ENCODE measurements around the gene MAPK8IP2. TPM values are rescaled to one million over a fixed set of nuclear protein-coding genes. Genes with fewer than 3 reads are reported as not detected.

The MAPK8IP2 gene
- total and polyA plus RNA-seq, 2 donors, result 0.33 to 0.96 TPM

- H3K27ac ChIP-seq (ENCODE audit: low read depth in 1 of 2, low read length in 1 of 2), result peak overlapping the region; percentile 90 to 94
- WGBS, result 2% methylated on average over 25 of the region's 25 CpGs
These were observed 20.2 kb downstream of the MAPK8IP2 start for GRCh38 chr22:50620593-50621355.

GRCh38 chr22:50621356-50621880 lies 20.8 kb downstream of the MAPK8IP2 start:
- WGBS, result 12% methylated on average over 10 of the region's 10 CpGs
- peak in 7 of 9 donors; percentile 41 to 84 (median 59) for DNase-seq (ENCODE audit: low read depth in 6 of 9, low spot score in 9 of 9)
- Histone ChIP-seq H3K4me1 (ENCODE audit: control insufficient read depth in 2 of 2, insufficient read depth in 2 of 2, low read length in 2 of 2) (peaks cover 16 to 38% of the 10 kb centered on the region in 2 donors), H3K9me3 (ENCODE audit: control insufficient read depth in 2 of 2, insufficient read depth in 1 of 2, low read length in 1 of 2) (no peaks in the 10 kb centered on the region), H3K4me3 (ENCODE audit: low read length in 2 of 2) (peak overlapping the region; percentile 26 to 51), H3K27me3 (ENCODE audit: control insufficient read depth in 2 of 2, insufficient read depth in 1 of 2, low read length in 1 of 2) (peaks cover 0 to 3% of the 10 kb centered on the region in 2 donors), H3K27ac (ENCODE audit: low read depth in 1 of 2, low read length in 1 of 2) (peak overlapping the region; percentile 90 to 94), H3K36me3 (ENCODE audit: control insufficient read depth in 2 of 2, insufficient read depth in 2 of 2, low read length in 1 of 2) (peaks cover 0 to 14% of the 10 kb centered on the region in 2 donors)

More at GRCh38 chr22:50620593-50621355, 20.2 kb downstream of the MAPK8IP2 start:
- DNase-seq (ENCODE audit: low read depth in 6 of 9, low spot score in 9 of 9), result peak in 8 of 9 donors; percentile 29 to 95 (median 50)
- H3K27me3 ChIP-seq (ENCODE audit: control insufficient read depth in 2 of 2, insufficient read depth in 1 of 2, low read length in 1 of 2), result peaks cover 0 to 3% of the 10 kb centered on the region in 2 donors
- peak overlapping the region; percentile 17 to 51 for H3K4me3 ChIP-seq (ENCODE audit: low read length in 2 of 2)
- H3K4me1 ChIP-seq (ENCODE audit: control insufficient read depth in 2 of 2, insufficient read depth in 2 of 2, low read length in 2 of 2), result peaks cover 16 to 38% of the 10 kb centered on the region in 2 donors
- no peaks in the 10 kb centered on the region for H3K9me3 ChIP-seq (ENCODE audit: control insufficient read depth in 2 of 2, insufficient read depth in 1 of 2, low read length in 1 of 2)
- H3K36me3 ChIP-seq (ENCODE audit: control insufficient read depth in 2 of 2, insufficient read depth in 2 of 2, low read length in 1 of 2), result peaks cover 0 to 9% of the 10 kb centered on the region in 2 donors

- 15% methylated on average over 18 of the region's 18 CpGs for WGBS
- peak in 2 of 9 donors; percentile 26 to 60 for DNase-seq (ENCODE audit: low read depth in 6 of 9, low spot score in 9 of 9)
- H3K36me3 ChIP-seq (ENCODE audit: control insufficient read depth in 2 of 2, insufficient read depth in 2 of 2, low read length in 1 of 2), result peaks cover 0 to 19% of the 10 kb centered on the region in 2 donors
- H3K4me1 ChIP-seq (ENCODE audit: control insufficient read depth in 2 of 2, insufficient read depth in 2 of 2, low read length in 2 of 2), result peaks cover 16 to 40% of the 10 kb centered on the region in 2 donors
- H3K9me3 ChIP-seq (ENCODE audit: control insufficient read depth in 2 of 2, insufficient read depth in 1 of 2, low read length in 1 of 2), result no peaks in the 10 kb centered on the region
- H3K27me3 ChIP-seq (ENCODE audit: control insufficient read depth in 2 of 2, insufficient read depth in 1 of 2, low read length in 1 of 2), result peaks cover 0 to 3% of the 10 kb centered on the region in 2 donors
- peak overlapping the region; percentile 90 to 94 for H3K27ac ChIP-seq (ENCODE audit: low read depth in 1 of 2, low read length in 1 of 2)
- peak overlapping the region; percentile 26 to 51 for H3K4me3 ChIP-seq (ENCODE audit: low read length in 2 of 2)
These were observed 21.5 kb downstream of the MAPK8IP2 start for GRCh38 chr22:50621948-50622722.

- H3K4me1 ChIP-seq (ENCODE audit: control insufficient read depth in 2 of 2, insufficient read depth in 2 of 2, low read length in 2 of 2), result peaks cover 16 to 47% of the 10 kb centered on the region in 2 donors
- no peak for DNase-seq (ENCODE audit: low read depth in 6 of 9, low spot score in 9 of 9)
- no peak overlapping the region for H3K4me3 ChIP-seq (ENCODE audit: low read length in 2 of 2)
These were observed 22.2 kb downstream of the MAPK8IP2 start for GRCh38 chr22:50622723-50623327.

GRCh38 chr22:50624347-50625130 lies 23.9 kb downstream of the MAPK8IP2 start:
- Histone ChIP-seq H3K27ac (ENCODE audit: low read depth in 1 of 2, low read length in 1 of 2) (no peak overlapping the region), H3K4me1 (ENCODE audit: control insufficient read depth in 2 of 2, insufficient read depth in 2 of 2, low read length in 2 of 2) (peaks cover 23 to 55% of the 10 kb centered on the region in 2 donors), H3K36me3 (ENCODE audit: control insufficient read depth in 2 of 2, insufficient read depth in 2 of 2, low read length in 1 of 2) (peaks cover 0 to 19% of the 10 kb centered on the region in 2 donors), H3K9me3 (ENCODE audit: control insufficient read depth in 2 of 2, insufficient read depth in 1 of 2, low read length in 1 of 2) (no peaks in the 10 kb centered on the region), H3K27me3 (ENCODE audit: control insufficient read depth in 2 of 2, insufficient read depth in 1 of 2, low read length in 1 of 2) (peaks cover 0 to 3% of the 10 kb centered on the region in 2 donors), H3K4me3 (ENCODE audit: low read length in 2 of 2) (no peak overlapping the region)
- DNase-seq (ENCODE audit: low read depth in 6 of 9, low spot score in 9 of 9), result no peak
- WGBS, result 96% methylated on average over 16 of the region's 16 CpGs

More at GRCh38 chr22:50622723-50623327, 22.2 kb downstream of the MAPK8IP2 start:
- Histone ChIP-seq H3K27me3 (ENCODE audit: control insufficient read depth in 2 of 2, insufficient read depth in 1 of 2, low read length in 1 of 2) (peaks cover 0 to 3% of the 10 kb centered on the region in 2 donors), H3K27ac (ENCODE audit: low read depth in 1 of 2, low read length in 1 of 2) (peak overlapping the region; percentile 90 to 94), H3K36me3 (ENCODE audit: control insufficient read depth in 2 of 2, insufficient read depth in 2 of 2, low read length in 1 of 2) (peaks cover 0 to 19% of the 10 kb centered on the region in 2 donors), H3K9me3 (ENCODE audit: control insufficient read depth in 2 of 2, insufficient read depth in 1 of 2, low read length in 1 of 2) (no peaks in the 10 kb centered on the region)
- WGBS, result 90% methylated on average over 16 of the region's 16 CpGs

- H3K27me3 ChIP-seq (ENCODE audit: control insufficient read depth in 2 of 2, insufficient read depth in 1 of 2, low read length in 1 of 2), result no peaks in the 10 kb centered on the region
- H3K4me1 ChIP-seq (ENCODE audit: control insufficient read depth in 2 of 2, insufficient read depth in 2 of 2, low read length in 2 of 2), result peaks cover 19 to 50% of the 10 kb centered on the region in 2 donors
- no peaks in the 10 kb centered on the region for H3K9me3 ChIP-seq (ENCODE audit: control insufficient read depth in 2 of 2, insufficient read depth in 1 of 2, low read length in 1 of 2)
- H3K36me3 ChIP-seq (ENCODE audit: control insufficient read depth in 2 of 2, insufficient read depth in 2 of 2, low read length in 1 of 2), result peaks cover 0 to 19% of the 10 kb centered on the region in 2 donors
- no peak for DNase-seq (ENCODE audit: low read depth in 6 of 9, low spot score in 9 of 9)
- H3K27ac ChIP-seq (ENCODE audit: low read depth in 1 of 2, low read length in 1 of 2), result no peak overlapping the region
- 96% methylated on average over 14 of the region's 14 CpGs for WGBS
- no peak overlapping the region for H3K4me3 ChIP-seq (ENCODE audit: low read length in 2 of 2)
These were observed 24.6 kb downstream of the MAPK8IP2 start for GRCh38 chr22:50625131-50625567.

GRCh38 chr22:50625568-50626313 lies 25.1 kb downstream of the MAPK8IP2 start:
- WGBS, result 97% methylated on average over 27 of the region's 27 CpGs
- DNase-seq (ENCODE audit: low read depth in 6 of 9, low spot score in 9 of 9), result no peak
- Histone ChIP-seq H3K27ac (ENCODE audit: low read depth in 1 of 2, low read length in 1 of 2) (no peak overlapping the region), H3K4me1 (ENCODE audit: control insufficient read depth in 2 of 2, insufficient read depth in 2 of 2, low read length in 2 of 2) (peaks cover 19 to 44% of the 10 kb centered on the region in 2 donors), H3K4me3 (ENCODE audit: low read length in 2 of 2) (no peak overlapping the region), H3K36me3 (ENCODE audit: control insufficient read depth in 2 of 2, insufficient read depth in 2 of 2, low read length in 1 of 2) (peaks cover 0 to 19% of the 10 kb centered on the region in 2 donors), H3K27me3 (ENCODE audit: control insufficient read depth in 2 of 2, insufficient read depth in 1 of 2, low read length in 1 of 2) (no peaks in the 10 kb centered on the region), H3K9me3 (ENCODE audit: control insufficient read depth in 2 of 2, insufficient read depth in 1 of 2, low read length in 1 of 2) (no peaks in the 10 kb centered on the region)
